ENCODE results near the gene ZFC3H1.

ZFC3H1 gene

GRCh38 chr12:71601546-71601945 lies 62.1 kb downstream of the ZFC3H1 start:
- DNase-seq (ENCODE audit: low read depth): no peak
- no peak overlapping the region for H3K4me3 ChIP-seq (ENCODE audit: low read depth, low read length)
- TF ChIP-seq MAX (IDR thresholded peaks at IDR 0.05; ENCODE audit: low read depth, low read length) (no peak), CTCF (IDR thresholded peaks at IDR 0.05; ENCODE audit: low read depth, low read length) (no peak), MYC (IDR thresholded peaks at IDR 0.05; ENCODE audit: low read depth, low read length) (no peak), POLR2A (IDR thresholded peaks at IDR 0.05; ENCODE audit: extremely low read depth, insufficient read length) (no peak)

GRCh38 chr12:71599210-71599609 lies 64.4 kb downstream of the ZFC3H1 start:
- TF ChIP-seq MYC (IDR thresholded peaks at IDR 0.05; ENCODE audit: low read depth, low read length): no peak
- TF ChIP-seq CTCF (IDR thresholded peaks at IDR 0.05; ENCODE audit: low read depth, low read length): no peak
- no peak for TF ChIP-seq POLR2A (IDR thresholded peaks at IDR 0.05; ENCODE audit: extremely low read depth, insufficient read length)
- no peak for TF ChIP-seq MAX (IDR thresholded peaks at IDR 0.05; ENCODE audit: low read depth, low read length)
- DNase-seq (ENCODE audit: low read depth): no peak
- H3K4me3 ChIP-seq (ENCODE audit: low read depth, low read length): no peak overlapping the region

- TF ChIP-seq MAX (IDR thresholded peaks at IDR 0.05; ENCODE audit: low read depth, low read length): no peak
- DNase-seq (ENCODE audit: low read depth): no peak
- H3K4me3 ChIP-seq (ENCODE audit: low read depth, low read length): no peak overlapping the region
Measured at GRCh38 chr12:71594214-71594948, 69.3 kb downstream of the ZFC3H1 start.

- no peak for TF ChIP-seq MYC (IDR thresholded peaks at IDR 0.05; ENCODE audit: low read depth, low read length)
- TF ChIP-seq POLR2A (IDR thresholded peaks at IDR 0.05; ENCODE audit: extremely low read depth, insufficient read length): no peak
- no peak for TF ChIP-seq MAX (IDR thresholded peaks at IDR 0.05; ENCODE audit: low read depth, low read length)
- no peak for TF ChIP-seq CTCF (IDR thresholded peaks at IDR 0.05; ENCODE audit: low read depth, low read length)
- no peak overlapping the region for H3K4me3 ChIP-seq (ENCODE audit: low read depth, low read length)
- no peak for DNase-seq (ENCODE audit: low read depth)
Measured at GRCh38 chr12:71592841-71593240, 70.8 kb downstream of the ZFC3H1 start.

- no peak for DNase-seq (ENCODE audit: low read depth)
- no peak for TF ChIP-seq MAX (IDR thresholded peaks at IDR 0.05; ENCODE audit: low read depth, low read length)
- TF ChIP-seq MYC (IDR thresholded peaks at IDR 0.05; ENCODE audit: low read depth, low read length): no peak
- no peak for TF ChIP-seq CTCF (IDR thresholded peaks at IDR 0.05; ENCODE audit: low read depth, low read length)
- TF ChIP-seq POLR2A (IDR thresholded peaks at IDR 0.05; ENCODE audit: extremely low read depth, insufficient read length): no peak
Measured at GRCh38 chr12:71591601-71592000, 72.0 kb downstream of the ZFC3H1 start.

GRCh38 chr12:71589478-71589881 lies 74.2 kb downstream of the ZFC3H1 start:
- no peak for DNase-seq (ENCODE audit: low read depth)
- TF ChIP-seq MYC (IDR thresholded peaks at IDR 0.05; ENCODE audit: low read depth, low read length) (no peak), MAX (IDR thresholded peaks at IDR 0.05; ENCODE audit: low read depth, low read length) (no peak), CTCF (IDR thresholded peaks at IDR 0.05; ENCODE audit: low read depth, low read length) (no peak), POLR2A (IDR thresholded peaks at IDR 0.05; ENCODE audit: extremely low read depth, insufficient read length) (no peak)
- H3K4me3 ChIP-seq (ENCODE audit: low read depth, low read length): no peak overlapping the region

More at GRCh38 chr12:71591601-71592000, 72.0 kb downstream of the ZFC3H1 start:
- H3K4me3 ChIP-seq (ENCODE audit: low read depth, low read length): no peak overlapping the region
